ENCODE results near the gene SETBP1.

Gene SETBP1

DNA sequence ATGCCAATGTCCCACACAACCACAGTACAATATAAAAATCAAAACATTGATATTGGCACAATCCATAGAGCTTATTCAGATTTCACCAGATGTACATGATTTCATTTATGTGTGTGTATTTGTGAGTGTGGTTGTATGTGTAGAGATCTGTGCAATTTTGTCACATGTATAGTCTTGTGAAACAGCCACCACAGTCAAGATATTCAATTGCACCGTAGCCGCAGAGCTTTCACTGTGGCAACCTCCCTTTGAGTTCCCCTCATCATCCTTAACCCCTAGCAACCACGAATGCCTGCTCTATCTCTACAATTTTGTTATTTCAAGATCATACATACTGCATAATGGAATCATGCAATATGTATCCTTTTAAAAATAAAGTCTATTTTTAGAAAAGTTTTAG, 391.3 kb downstream of the SETBP1 start:
- CTCF ChIA-PET, result no interaction called here
- H3K27ac ChIP-seq (ENCODE audit: insufficient read depth in 1 of 2, low read depth in 1 of 2, low read length in 2 of 2, poor library complexity in 1 of 2, severe bottlenecking in 2 of 2), result no peak overlapping the region

DNA sequence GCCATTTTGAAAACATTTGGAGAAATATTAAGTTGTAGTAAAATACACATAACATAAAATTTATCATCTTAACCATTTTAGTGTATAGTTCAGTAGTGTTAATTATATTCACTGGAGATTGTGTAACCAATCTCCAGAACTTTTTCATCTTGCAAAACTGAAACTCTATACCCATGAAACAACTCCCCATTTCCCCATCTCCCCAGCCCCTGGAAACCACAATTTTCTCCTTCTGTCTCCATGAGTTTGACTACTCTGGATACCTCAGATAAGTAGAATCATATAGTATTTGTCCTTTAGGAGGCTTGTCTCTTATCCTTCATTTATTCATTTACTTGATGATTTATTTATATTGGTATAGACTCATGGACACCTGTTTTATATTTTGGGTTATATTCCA, 392.9 kb downstream of the SETBP1 start:
- DNase-seq, result no peak
- Histone ChIP-seq H3K27ac (ENCODE audit: insufficient read depth in 1 of 2, low read depth in 1 of 2, low read length in 2 of 2, poor library complexity in 1 of 2, severe bottlenecking in 2 of 2) (no peak overlapping the region), H3K27me3 (replicated peaks in 2 of 5; ENCODE audit: control insufficient read depth in 4 of 5, insufficient read depth in 5 of 5, low read length in 4 of 5) (no peaks in the 10 kb centered on the region), H3K4me1 (ENCODE audit: control extremely low read depth in 1 of 4, control insufficient read depth in 4 of 4, insufficient read depth in 4 of 4, low read length in 3 of 4) (no peaks in the 10 kb centered on the region), H3K4me3 (ENCODE audit: control insufficient read depth in 1 of 7, extremely low read depth in 1 of 7, insufficient read depth in 4 of 7, low read depth in 2 of 7, low read length in 6 of 7) (no peak overlapping the region), H3K9me3 (ENCODE audit: control extremely low read depth in 1 of 5, control insufficient read depth in 4 of 5, insufficient read depth in 2 of 5, low read depth in 1 of 5, low read length in 4 of 5) (no peaks in the 10 kb centered on the region), H3K36me3 (ENCODE audit: control insufficient read depth in 4 of 4, insufficient read depth in 4 of 4, low read length in 3 of 4) (no peaks in the 10 kb centered on the region)
- CTCF ChIA-PET, result no interaction called here
- POLR2A ChIA-PET, result no interaction called here

More for the DNA sequence above, 391.3 kb downstream of the SETBP1 start:
- Histone ChIP-seq H3K4me3 (ENCODE audit: control insufficient read depth in 1 of 7, extremely low read depth in 1 of 7, insufficient read depth in 4 of 7, low read depth in 2 of 7, low read length in 6 of 7) (no peak overlapping the region), H3K27me3 (replicated peaks in 2 of 5; ENCODE audit: control insufficient read depth in 4 of 5, insufficient read depth in 5 of 5, low read length in 4 of 5) (no peaks in the 10 kb centered on the region), H3K36me3 (ENCODE audit: control insufficient read depth in 4 of 4, insufficient read depth in 4 of 4, low read length in 3 of 4) (no peaks in the 10 kb centered on the region), H3K9me3 (ENCODE audit: control extremely low read depth in 1 of 5, control insufficient read depth in 4 of 5, insufficient read depth in 2 of 5, low read depth in 1 of 5, low read length in 4 of 5) (no peaks in the 10 kb centered on the region), H3K4me1 (ENCODE audit: control extremely low read depth in 1 of 4, control insufficient read depth in 4 of 4, insufficient read depth in 4 of 4, low read length in 3 of 4) (peaks cover 5 to 8% (median 7%) of the 10 kb centered on the region in 4 experiments)
- 100% methylated on average over 2 of the region's 3 CpGs for WGBS (ENCODE audit: insufficient coverage)
- no peak for DNase-seq
- POLR2A ChIA-PET, result no interaction called here

DNA sequence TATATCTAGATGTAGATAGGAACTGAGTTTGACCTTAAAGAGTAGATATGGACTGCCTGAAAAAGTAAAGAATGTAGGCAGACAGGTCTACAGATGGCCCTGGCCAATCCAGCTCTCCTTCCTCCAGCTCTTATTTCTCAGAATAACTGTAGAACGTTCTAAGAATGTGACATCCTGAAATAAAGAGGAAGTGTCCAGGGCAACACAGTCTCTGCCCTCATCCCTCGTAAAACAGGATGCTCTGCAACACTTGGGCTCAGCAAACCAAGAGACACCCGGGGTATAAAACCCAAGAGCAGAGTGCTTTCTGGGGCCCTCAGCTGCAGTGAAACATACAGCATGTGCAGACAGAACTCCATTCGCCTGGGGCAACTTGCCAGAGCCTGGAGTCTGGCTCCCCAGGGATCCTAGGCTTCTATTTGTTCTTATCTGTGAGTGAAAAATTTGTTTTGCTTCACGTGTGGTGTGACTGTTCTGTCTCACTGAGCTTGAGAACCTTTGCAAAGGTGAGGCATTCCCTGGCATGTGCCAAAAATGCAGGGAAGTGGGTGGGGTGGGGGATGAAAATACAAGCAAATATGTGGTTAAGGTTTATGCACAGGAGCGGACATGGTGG, 401.0 kb downstream of the SETBP1 start:
- DNase-seq, result peak in 1 of 3 donors; percentile 20
- H3K9me3 ChIP-seq (ENCODE audit: control extremely low read depth in 1 of 5, control insufficient read depth in 4 of 5, insufficient read depth in 2 of 5, low read depth in 1 of 5, low read length in 4 of 5), result peaks cover 2 to 19% (median 6%) of the 10 kb centered on the region in 5 experiments
- ChIA-PET POLR2A (no interaction called here), CTCF (no interaction called here)
- H3K36me3 ChIP-seq (ENCODE audit: control insufficient read depth in 4 of 4, insufficient read depth in 4 of 4, low read length in 3 of 4), result no peaks in the 10 kb centered on the region
- no peaks in the 10 kb centered on the region for H3K27me3 ChIP-seq (replicated peaks in 2 of 5; ENCODE audit: control insufficient read depth in 4 of 5, insufficient read depth in 5 of 5, low read length in 4 of 5)
- no peak overlapping the region for H3K27ac ChIP-seq (ENCODE audit: insufficient read depth in 1 of 2, low read depth in 1 of 2, low read length in 2 of 2, poor library complexity in 1 of 2, severe bottlenecking in 2 of 2)
- peak overlapping the region in 1 of 7 experiments; percentile 10 for H3K4me3 ChIP-seq (ENCODE audit: control insufficient read depth in 1 of 7, extremely low read depth in 1 of 7, insufficient read depth in 4 of 7, low read depth in 2 of 7, low read length in 6 of 7)
- WGBS (ENCODE audit: insufficient coverage), result 65% methylated on average over 6 of the region's 6 CpGs
- peaks cover 2 to 21% (median 12%) of the 10 kb centered on the region in 4 experiments for H3K4me1 ChIP-seq (ENCODE audit: control extremely low read depth in 1 of 4, control insufficient read depth in 4 of 4, insufficient read depth in 4 of 4, low read length in 3 of 4)

DNA sequence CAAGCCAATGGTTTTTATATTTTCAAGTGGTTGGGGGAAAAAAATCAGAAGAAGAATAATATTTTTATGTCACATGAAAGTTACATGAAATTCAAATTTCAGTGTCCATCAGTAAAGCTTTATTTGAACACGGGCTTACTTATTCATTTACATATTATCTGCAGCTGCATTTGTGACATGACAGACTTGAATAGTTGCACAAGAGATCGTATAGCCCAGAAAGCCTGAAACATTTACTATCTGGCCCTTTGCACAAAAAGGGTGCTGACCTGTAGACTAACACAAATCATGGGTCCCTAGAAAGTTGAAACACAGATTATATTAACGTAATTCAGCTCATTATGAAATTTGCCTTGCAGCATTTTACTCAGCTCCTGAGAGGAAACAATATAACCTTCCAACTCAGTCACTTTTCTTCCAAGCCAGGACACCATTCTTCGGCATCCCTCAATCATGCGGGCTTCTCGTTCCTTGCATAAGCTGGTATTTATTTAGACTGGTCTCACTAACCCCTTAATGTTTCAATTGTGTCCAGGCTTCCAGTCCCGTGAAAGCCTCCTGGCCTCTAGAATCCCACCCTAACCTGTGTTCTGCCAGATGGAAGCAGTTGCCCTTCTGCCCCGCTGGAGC, 402.7 kb downstream of the SETBP1 start:
- CTCF ChIA-PET, result interaction anchor here (1.2 kb wide), 1 partner anchor 130 kb away, joined by 3 read pairs; no protein-coding TSS in a partner anchor
- Histone ChIP-seq H3K4me1 (ENCODE audit: control extremely low read depth in 1 of 4, control insufficient read depth in 4 of 4, insufficient read depth in 4 of 4, low read length in 3 of 4) (peaks cover 2 to 21% (median 12%) of the 10 kb centered on the region in 4 experiments), H3K4me3 (ENCODE audit: control insufficient read depth in 1 of 7, extremely low read depth in 1 of 7, insufficient read depth in 4 of 7, low read depth in 2 of 7, low read length in 6 of 7) (no peak overlapping the region), H3K27ac (ENCODE audit: insufficient read depth in 1 of 2, low read depth in 1 of 2, low read length in 2 of 2, poor library complexity in 1 of 2, severe bottlenecking in 2 of 2) (no peak overlapping the region), H3K27me3 (replicated peaks in 2 of 5; ENCODE audit: control insufficient read depth in 4 of 5, insufficient read depth in 5 of 5, low read length in 4 of 5) (no peaks in the 10 kb centered on the region), H3K36me3 (ENCODE audit: control insufficient read depth in 4 of 4, insufficient read depth in 4 of 4, low read length in 3 of 4) (no peaks in the 10 kb centered on the region), H3K9me3 (ENCODE audit: control extremely low read depth in 1 of 5, control insufficient read depth in 4 of 5, insufficient read depth in 2 of 5, low read depth in 1 of 5, low read length in 4 of 5) (peaks cover 2 to 19% (median 6%) of the 10 kb centered on the region in 5 experiments)
- WGBS (ENCODE audit: insufficient coverage), result 93% methylated on average over 8 of the region's 8 CpGs
- POLR2A ChIA-PET, result interaction anchor here (1.1 kb wide), 1 partner anchor 23 kb away, joined by 3 read pairs; no protein-coding TSS in a partner anchor
- DNase-seq, result no peak

DNA sequence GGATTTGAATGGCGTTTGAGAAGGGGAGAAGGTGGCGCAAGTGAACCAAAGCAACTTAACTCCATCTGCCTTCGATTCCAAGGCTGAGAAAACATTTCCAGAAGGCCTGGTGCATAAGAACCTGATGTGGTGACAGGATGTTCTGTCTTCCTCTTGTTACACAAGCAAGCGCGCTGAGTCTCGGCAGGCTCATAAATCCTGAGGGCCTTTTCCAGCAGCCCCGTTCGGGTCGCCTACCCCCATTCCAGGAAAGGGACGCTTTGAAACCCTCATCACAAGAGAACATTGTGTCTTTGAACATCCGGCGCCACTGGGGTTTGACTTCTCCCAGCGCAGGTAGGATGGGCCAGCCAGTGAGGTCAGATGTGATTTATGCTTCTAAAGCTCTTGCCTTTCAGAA, 403.5 kb downstream of the SETBP1 start:
- peak overlapping the region in 1 of 7 experiments; percentile 25 for H3K4me3 ChIP-seq (ENCODE audit: control insufficient read depth in 1 of 7, extremely low read depth in 1 of 7, insufficient read depth in 4 of 7, low read depth in 2 of 7, low read length in 6 of 7)
- WGBS (ENCODE audit: insufficient coverage), result 4% methylated on average over 13 of the region's 13 CpGs
- POLR2A ChIA-PET, result interaction anchor here (1.1 kb wide), 1 partner anchor 22 kb away, joined by 3 read pairs; no protein-coding TSS in a partner anchor
- H3K27me3 ChIP-seq (replicated peaks in 2 of 5; ENCODE audit: control insufficient read depth in 4 of 5, insufficient read depth in 5 of 5, low read length in 4 of 5), result no peaks in the 10 kb centered on the region
- no peaks in the 10 kb centered on the region for H3K36me3 ChIP-seq (ENCODE audit: control insufficient read depth in 4 of 4, insufficient read depth in 4 of 4, low read length in 3 of 4)
- H3K9me3 ChIP-seq (ENCODE audit: control extremely low read depth in 1 of 5, control insufficient read depth in 4 of 5, insufficient read depth in 2 of 5, low read depth in 1 of 5, low read length in 4 of 5), result peaks cover 2 to 19% (median 6%) of the 10 kb centered on the region in 5 experiments
- H3K27ac ChIP-seq (ENCODE audit: insufficient read depth in 1 of 2, low read depth in 1 of 2, low read length in 2 of 2, poor library complexity in 1 of 2, severe bottlenecking in 2 of 2), result no peak overlapping the region
- CTCF ChIA-PET, result no interaction called here
- peaks cover 2 to 21% (median 12%) of the 10 kb centered on the region in 4 experiments for H3K4me1 ChIP-seq (ENCODE audit: control extremely low read depth in 1 of 4, control insufficient read depth in 4 of 4, insufficient read depth in 4 of 4, low read length in 3 of 4)
- DNase-seq, result peak in 2 of 3 donors; percentile 63 to 78

DNA sequence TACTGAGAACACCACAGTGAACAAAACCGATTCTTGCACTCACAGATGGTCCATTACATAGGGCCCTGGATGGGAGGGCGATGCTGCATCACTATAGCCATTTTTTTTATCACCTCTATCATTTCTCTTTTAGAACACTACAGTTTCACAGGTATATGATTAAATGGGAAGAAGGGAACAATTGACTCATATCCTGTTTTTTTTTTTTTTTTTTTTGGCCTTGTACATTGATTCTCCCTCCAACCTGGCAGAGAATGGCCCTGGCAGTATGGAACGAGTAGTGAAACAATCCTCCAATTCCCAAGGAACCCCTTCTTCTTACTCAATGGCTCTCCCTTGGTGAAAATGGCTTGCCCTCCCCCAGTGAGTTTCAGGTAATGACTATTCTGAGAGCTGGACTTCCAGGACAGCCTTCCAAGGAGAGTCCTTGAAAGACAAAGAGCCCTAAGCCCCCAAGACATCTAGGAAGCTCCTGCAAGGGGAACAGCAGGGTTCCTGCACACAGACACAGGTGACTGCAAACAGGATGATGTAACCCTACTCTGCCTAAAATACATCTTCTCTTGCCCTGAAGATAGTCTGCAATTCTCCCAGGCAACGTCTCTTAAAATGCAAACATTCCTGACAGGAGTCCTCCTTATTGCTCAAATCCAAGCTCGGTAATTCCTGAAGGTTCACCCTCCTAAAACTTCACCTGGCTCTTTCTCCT, 405.4 kb downstream of the SETBP1 start:
- Histone ChIP-seq H3K27ac (ENCODE audit: insufficient read depth in 1 of 2, low read depth in 1 of 2, low read length in 2 of 2, poor library complexity in 1 of 2, severe bottlenecking in 2 of 2) (no peak overlapping the region), H3K9me3 (ENCODE audit: control extremely low read depth in 1 of 5, control insufficient read depth in 4 of 5, insufficient read depth in 2 of 5, low read depth in 1 of 5, low read length in 4 of 5) (peaks cover 2 to 18% (median 6%) of the 10 kb centered on the region in 5 experiments), H3K36me3 (ENCODE audit: control insufficient read depth in 4 of 4, insufficient read depth in 4 of 4, low read length in 3 of 4) (no peaks in the 10 kb centered on the region), H3K4me1 (ENCODE audit: control extremely low read depth in 1 of 4, control insufficient read depth in 4 of 4, insufficient read depth in 4 of 4, low read length in 3 of 4) (peaks cover 2 to 21% (median 12%) of the 10 kb centered on the region in 4 experiments), H3K27me3 (replicated peaks in 2 of 5; ENCODE audit: control insufficient read depth in 4 of 5, insufficient read depth in 5 of 5, low read length in 4 of 5) (no peaks in the 10 kb centered on the region), H3K4me3 (ENCODE audit: control insufficient read depth in 1 of 7, extremely low read depth in 1 of 7, insufficient read depth in 4 of 7, low read depth in 2 of 7, low read length in 6 of 7) (no peak overlapping the region)
- CTCF ChIA-PET, result interaction anchor here (0.9 to 2.1 kb wide), 5 partner anchors 14 to 126 kb away, joined by 3 to 9 read pairs (median 3); no protein-coding TSS in a partner anchor
- POLR2A ChIA-PET, result no interaction called here
- no peak for DNase-seq
- 100% methylated on average over 3 of the region's 5 CpGs for WGBS (ENCODE audit: insufficient coverage)
